HG03457 (cell line): ENCODE results near the gene KDM7A.
"Not testable (repeated sequence)": the region's sequence is repeated elsewhere in the genome, so short reads cannot be mapped to it uniquely, and the experiment has no call there.

ENCODE experiments used
- ATAC-seq: cut with Tn5 transposase; IDR thresholded peaks from one replicate; pipeline ENCODE4 v1.9.1; 2021; ENCODE audit warnings: moderate number of reproducible peaks; ENCODE audit not compliant: unreplicated experiment

The KDM7A gene

GRCh38 chr7:140201393-140201792 is 24.6 kb upstream of the KDM7A start:
- ATAC-seq = no peak

- ATAC-seq = no peak
These were observed 23.5 kb upstream of the KDM7A start for GRCh38 chr7:140200061-140200989.

GRCh38 chr7:140197938-140198337 is 21.2 kb upstream of the KDM7A start:
- no peak for ATAC-seq

GRCh38 chr7:140197218-140197890 is 20.6 kb upstream of the KDM7A start:
- no peak for ATAC-seq

GRCh38 chr7:140196361-140197217 is 19.8 kb upstream of the KDM7A start:
- no peak for ATAC-seq

GRCh38 chr7:140195859-140196258 is 19.1 kb upstream of the KDM7A start:
- no peak for ATAC-seq

GRCh38 chr7:140192620-140193019 is 15.8 kb upstream of the KDM7A start:
- no peak for ATAC-seq

- no peak for ATAC-seq
These were observed 15.4 kb upstream of the KDM7A start for GRCh38 chr7:140192176-140192575.

GRCh38 chr7:140190588-140190987 is 13.8 kb upstream of the KDM7A start:
- no peak for ATAC-seq

GRCh38 chr7:140189917-140190316 is 13.1 kb upstream of the KDM7A start:
- no peak for ATAC-seq

- ATAC-seq = no peak
These were observed 6.1 kb upstream of the KDM7A start for GRCh38 chr7:140182917-140183316.

- ATAC-seq = no peak
These were observed 2.6 kb upstream of the KDM7A start for GRCh38 chr7:140179339-140179738.

GRCh38 chr7:140176122-140176701 is 571 bp downstream of the KDM7A start:
- no peak for ATAC-seq

GRCh38 chr7:140175221-140176121 is 1.3 kb downstream of the KDM7A start:
- peak; percentile 36 for ATAC-seq

- ATAC-seq = no peak
These were observed 2.6 kb downstream of the KDM7A start for GRCh38 chr7:140174217-140174616.

GRCh38 chr7:140170375-140170774 is 6.4 kb downstream of the KDM7A start:
- ATAC-seq = no peak

GRCh38 chr7:140168816-140169215 is 8.0 kb downstream of the KDM7A start:
- ATAC-seq = no peak

- ATAC-seq = no peak
These were observed 11.4 kb downstream of the KDM7A start for GRCh38 chr7:140165422-140165821.

GRCh38 chr7:140162081-140162480 is 14.7 kb downstream of the KDM7A start:
- not testable (repeated sequence) for ATAC-seq

- ATAC-seq = no peak
These were observed 15.7 kb downstream of the KDM7A start for GRCh38 chr7:140161047-140161446.
